ENCODE results near the gene TGFBRAP1.
"Not testable (repeated sequence)": the region's sequence is repeated elsewhere in the genome, so short reads cannot be mapped to it uniquely, and the experiment has no call there.

Gene TGFBRAP1

GRCh38 chr2:105357122-105357521 lies 27.6 kb upstream of the TGFBRAP1 start:
- DNase-seq (ENCODE audit: low read depth in 2 of 2): no peak

DNA sequence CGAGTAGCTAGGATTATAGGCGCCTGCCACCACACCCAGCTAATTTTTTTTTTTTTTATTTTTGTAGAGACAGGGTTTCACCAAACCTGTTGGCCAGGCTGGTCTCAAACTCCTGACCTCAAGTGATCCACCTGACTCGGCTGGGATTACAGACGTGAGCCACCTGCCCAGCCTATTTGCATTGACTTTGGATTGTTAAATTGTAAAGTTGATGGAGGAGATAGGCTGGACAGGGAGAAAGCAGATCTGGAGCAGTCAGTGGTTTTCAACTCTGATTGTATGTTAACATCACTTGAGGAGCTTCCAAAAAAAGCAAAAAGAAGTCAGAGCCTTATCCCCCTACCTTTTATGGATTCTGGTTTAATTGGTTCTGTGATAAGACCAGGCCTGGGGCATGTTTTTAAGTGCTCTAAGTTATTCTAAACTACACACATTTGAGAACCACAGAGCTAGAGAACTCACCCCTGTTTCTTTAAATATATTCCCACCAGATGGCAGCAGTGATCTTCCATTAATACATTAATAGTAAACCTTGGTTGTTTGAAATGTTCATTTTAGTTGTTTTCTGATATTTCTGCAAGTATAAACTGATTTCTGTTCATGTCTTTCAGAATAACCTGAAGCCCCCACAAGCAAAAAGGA lies 15.3 kb upstream of the TGFBRAP1 start:
- no peak for DNase-seq (ENCODE audit: low read depth in 2 of 2)

DNA sequence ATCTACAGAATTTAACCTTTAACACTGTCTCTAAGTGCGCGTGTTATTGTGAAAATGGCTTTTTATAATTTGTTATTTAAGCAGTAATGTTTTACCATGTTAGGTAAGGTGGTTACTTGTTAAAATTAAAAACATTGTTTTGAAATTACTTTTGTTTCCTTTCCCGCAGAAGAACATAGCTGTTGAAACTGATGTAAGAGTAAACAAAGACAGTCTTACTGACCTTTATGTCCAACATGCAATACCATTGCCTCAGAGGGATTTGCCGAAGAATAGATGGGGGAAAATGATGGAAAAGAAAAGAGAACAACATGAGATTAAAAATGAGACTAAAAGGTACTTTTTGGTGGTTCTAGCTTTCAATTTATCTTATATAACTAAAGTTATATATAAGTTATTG lies 9.9 kb upstream of the TGFBRAP1 start:
- no peak for DNase-seq (ENCODE audit: low read depth in 2 of 2)

DNA sequence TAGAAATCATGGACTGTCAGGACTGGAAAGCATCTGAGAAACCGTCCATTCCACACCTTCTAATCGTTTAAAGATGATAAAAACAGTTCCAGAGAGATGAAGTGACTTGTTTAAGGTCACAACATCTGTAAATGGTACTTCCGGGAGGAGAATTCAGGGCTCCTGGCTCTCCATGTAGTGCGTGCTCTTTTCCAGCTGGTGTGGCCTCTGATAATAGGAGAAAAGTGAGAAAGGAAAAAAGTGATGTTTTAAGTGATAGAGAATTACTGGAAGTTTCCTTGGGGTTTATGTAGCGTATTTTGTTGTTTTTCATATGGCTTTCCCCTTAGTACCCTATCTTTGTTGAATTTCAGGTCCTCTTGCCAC lies 8.5 kb upstream of the TGFBRAP1 start:
- DNase-seq (ENCODE audit: low read depth in 2 of 2): no peak

DNA sequence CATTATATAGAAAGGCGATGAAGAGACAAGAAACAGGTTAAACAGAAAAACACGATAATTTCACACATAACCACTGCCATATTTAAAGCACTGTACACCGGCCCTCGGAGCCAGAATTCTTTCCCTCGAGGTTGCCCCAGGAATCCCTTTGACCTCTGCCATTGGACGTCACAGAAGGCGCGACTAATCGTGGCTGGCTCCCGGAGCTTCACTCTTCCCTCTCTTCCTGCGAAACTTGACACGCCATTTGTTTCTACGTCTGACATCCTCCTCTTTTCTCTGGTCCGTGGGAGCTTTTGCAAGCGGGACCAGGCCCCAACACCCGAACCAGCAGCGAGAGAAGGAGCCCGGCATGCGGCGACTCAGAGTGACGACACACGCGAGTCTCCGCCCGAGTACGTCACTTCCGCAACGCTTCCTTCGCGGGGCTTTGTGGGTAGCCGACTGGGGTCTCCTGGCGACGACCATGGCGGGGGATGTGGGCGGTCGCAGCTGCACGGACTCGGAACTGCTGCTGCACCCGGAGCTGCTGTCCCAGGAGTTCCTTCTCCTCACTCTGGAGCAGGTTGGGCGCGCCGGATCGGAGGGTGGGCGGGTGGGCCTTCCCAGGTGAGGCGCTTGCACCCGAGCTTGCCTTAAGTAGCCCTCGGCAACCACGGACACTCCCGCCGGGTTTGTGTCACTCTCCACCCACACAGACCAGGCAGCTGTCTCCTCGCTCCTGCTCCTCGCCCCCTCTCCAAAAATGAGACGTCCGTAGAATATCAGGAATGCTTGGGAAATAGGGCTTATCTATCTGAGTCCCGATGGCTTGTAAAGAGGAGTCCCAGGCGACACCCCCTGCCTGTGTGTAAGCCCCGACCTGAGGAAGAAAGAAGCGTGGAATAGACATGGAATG lies 7.8 kb upstream of the TGFBRAP1 start, which contains the start of gene C2orf49:
Gene C2orf49, plus strand, starts transcription at position 419 of the 898 bp plus-strand sequence. Its CDS starts 48 bp downstream, at position 467.
- peak; percentile 79 to 80 for DNase-seq (ENCODE audit: low read depth in 2 of 2)

DNA sequence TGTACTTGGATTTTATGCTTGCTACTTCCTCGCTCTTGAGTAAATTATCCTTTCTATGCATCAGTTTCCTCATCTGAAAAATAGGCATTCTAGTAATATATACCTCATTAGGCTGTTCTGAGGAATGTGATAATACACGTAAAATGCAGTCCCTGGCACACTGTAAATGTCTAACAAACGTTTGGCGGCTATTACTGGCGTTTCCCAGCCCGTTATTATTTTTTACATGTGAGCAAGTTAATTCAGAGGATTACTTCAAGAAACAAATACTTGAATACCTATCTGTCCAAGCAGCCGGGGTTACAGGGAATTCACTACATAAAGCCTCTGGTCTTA lies 7.2 kb upstream of the TGFBRAP1 start:
- no peak for DNase-seq (ENCODE audit: low read depth in 2 of 2)

DNA sequence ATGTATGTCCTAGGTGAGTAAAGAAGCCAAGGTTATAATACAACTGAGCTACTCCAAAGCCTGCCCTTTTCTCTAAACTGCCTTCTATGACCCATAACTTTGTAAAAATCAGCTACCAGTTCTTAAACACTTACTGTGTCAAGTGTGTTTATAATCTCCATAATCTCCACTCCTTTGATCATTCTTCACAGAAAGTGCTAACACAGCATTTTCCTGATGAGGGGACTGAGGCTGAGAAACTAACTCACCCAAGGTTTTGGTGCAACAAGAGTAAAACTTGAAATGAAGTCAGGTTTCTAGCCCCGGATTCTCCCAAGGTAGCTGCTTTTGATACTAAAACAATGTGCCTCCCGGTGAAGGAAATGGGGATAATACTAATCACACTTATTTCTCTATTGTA lies 5.9 kb upstream of the TGFBRAP1 start:
- no peak for DNase-seq (ENCODE audit: low read depth in 2 of 2)

DNA sequence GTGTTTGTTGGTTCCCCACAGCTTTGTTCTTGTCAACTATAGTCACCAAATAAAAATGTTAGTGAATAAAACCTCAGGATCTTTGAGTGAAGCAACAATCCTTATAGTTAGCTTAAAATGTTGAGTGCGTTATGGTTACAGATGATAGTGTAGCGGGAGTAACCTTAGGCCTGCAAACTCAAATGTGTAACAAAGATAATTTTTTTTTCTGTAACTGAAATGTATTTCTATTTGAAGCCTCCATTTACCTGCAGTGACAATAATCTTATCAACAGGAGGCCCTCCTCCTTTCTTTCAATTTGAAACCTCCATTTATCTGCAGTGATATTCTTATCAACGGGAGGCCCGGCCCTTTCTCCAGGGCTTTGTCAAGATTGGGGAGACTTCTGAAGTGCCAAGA lies 4.7 kb upstream of the TGFBRAP1 start:
- no peak for DNase-seq (ENCODE audit: low read depth in 2 of 2)

DNA sequence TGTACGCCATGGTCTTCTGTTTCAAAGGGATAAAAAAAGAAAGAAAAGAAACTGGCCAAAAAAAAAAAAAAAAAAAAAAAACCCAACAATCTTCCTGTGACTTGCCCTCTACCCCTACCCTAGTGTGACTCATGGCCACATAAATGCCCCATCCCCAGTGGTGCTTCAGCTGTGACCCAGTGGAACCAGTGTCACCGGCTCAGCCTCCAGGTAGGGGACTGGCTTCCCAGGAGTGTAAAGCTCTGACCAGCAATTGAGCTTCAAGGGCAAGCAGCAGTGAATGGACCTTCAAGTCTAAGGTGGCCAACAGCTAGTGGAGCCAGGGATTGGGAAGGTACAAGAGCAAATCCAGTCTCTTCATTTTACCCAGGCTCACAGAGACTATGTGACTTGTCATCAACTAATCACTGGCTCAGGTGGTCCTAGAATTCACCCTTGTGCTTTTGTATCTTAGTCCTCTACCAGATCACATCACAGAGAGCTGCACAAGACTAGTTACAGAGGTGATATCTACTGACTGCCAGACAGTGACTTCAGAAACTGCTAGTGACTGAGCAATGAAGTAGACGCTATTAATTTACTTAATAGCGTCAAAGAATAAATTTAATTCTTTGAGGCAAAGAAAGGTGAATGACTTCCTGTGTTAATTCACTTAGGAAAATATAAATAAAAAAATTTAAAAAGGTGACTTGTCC lies 1.3 kb upstream of the TGFBRAP1 start:
- DNase-seq (ENCODE audit: low read depth in 2 of 2): no peak

DNA sequence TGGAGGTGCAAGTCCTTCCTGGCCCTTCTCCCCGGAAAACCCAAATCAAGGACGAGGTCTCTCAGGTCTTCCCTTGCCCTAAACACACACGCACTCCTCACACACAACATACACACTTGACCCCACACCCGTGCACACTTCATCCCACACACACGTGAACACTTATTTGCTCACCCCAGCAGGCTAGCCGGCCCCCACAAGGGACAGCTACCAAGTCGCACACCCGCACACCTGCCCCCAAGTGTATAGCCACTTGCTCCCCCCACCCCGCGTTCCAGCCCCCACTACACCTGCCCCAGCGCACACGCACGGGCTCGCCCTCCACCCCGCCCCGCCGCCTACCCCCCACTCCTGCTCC lies 359 bp downstream of the TGFBRAP1 start:
- no peak for DNase-seq (ENCODE audit: low read depth in 2 of 2)

GRCh38 chr2:105328281-105329196 lies 996 bp downstream of the TGFBRAP1 start:
- DNase-seq (ENCODE audit: low read depth in 2 of 2): no peak

DNA sequence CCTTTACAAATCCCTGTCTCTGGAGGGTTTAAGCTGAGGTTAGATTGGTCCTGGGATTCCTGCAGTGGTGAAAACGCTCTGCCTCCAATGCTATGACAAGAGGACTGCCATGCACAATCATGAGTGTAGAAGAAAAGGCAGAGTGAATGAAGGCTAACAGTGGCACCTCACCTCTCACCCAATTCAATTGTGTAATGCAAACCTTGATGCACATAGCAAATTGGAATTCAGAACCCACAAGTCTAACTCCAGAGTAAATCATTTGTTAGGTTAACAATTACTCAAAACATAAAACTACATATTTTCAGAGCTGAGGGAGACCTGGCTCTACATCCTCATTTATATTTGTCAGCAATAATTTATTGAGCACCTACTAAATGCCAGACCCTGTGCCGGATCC lies 1.8 kb downstream of the TGFBRAP1 start:
- DNase-seq (ENCODE audit: low read depth in 2 of 2): no peak

- DNase-seq (ENCODE audit: low read depth in 2 of 2): not testable (repeated sequence)
Observed at GRCh38 chr2:105327271-105327670, 2.3 kb downstream of the TGFBRAP1 start.

GRCh38 chr2:105325389-105325963 lies 4.1 kb downstream of the TGFBRAP1 start:
- no peak for DNase-seq (ENCODE audit: low read depth in 2 of 2)

- DNase-seq (ENCODE audit: low read depth in 2 of 2): no peak
Observed at GRCh38 chr2:105324732-105325131, 4.8 kb downstream of the TGFBRAP1 start.

- DNase-seq (ENCODE audit: low read depth in 2 of 2): no peak
Observed at GRCh38 chr2:105324101-105324500, 5.4 kb downstream of the TGFBRAP1 start.

DNA sequence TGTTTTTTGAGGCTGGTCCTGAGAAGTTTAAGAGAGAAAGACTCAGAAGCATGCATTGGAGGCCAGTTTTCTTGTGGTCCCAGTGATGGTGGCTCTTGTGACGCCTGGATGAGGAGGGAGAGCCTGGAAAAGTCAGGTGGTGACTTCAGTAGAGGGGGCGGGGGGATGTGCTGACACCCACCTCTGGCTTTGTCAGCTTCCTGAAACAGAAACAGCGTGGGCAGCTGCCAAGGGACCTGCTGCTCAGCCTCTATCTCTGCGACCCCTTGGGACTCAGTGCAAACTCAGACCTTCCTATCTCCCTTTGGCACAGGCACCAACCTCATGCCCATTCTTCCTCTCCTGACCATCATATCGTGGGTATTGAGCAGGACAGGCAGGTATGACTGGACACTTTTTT lies 6.4 kb downstream of the TGFBRAP1 start:
- no peak for DNase-seq (ENCODE audit: low read depth in 2 of 2)

DNA sequence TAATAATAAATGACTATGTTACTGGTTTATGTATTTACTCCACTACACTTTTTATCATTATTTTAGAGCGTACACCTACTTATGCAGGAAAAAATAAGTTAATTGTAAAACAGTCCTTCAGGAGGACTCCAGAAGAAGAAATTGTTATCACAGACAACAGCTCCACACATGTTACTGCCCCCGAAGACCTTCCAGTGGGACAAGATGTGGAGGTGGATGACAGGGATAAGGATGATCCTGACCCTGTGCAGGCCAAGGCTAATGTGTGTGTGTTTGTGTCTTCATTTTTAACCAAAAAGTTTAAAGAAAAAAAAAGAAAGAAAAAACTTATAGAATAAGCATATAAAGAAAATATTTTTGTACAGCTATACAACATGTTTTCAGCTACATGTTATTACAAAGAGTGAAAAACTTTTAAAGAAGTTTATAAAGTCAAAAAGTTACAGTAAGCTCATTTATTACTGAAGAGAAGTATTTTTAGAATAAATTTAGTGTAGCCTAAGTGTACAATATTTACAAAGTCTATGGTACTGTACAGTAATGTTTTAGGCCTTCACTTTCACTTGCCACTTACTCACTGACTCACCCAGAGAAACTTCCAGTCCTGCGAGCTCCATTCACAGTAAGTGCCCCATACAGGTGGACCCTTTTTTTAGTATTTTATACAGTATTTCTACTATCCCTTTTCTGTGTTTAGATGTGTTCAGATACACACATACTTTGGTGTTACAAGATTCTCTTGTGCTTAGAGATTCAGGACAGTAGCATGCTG lies 7.5 kb downstream of the TGFBRAP1 start:
- DNase-seq (ENCODE audit: low read depth in 2 of 2): no peak

DNA sequence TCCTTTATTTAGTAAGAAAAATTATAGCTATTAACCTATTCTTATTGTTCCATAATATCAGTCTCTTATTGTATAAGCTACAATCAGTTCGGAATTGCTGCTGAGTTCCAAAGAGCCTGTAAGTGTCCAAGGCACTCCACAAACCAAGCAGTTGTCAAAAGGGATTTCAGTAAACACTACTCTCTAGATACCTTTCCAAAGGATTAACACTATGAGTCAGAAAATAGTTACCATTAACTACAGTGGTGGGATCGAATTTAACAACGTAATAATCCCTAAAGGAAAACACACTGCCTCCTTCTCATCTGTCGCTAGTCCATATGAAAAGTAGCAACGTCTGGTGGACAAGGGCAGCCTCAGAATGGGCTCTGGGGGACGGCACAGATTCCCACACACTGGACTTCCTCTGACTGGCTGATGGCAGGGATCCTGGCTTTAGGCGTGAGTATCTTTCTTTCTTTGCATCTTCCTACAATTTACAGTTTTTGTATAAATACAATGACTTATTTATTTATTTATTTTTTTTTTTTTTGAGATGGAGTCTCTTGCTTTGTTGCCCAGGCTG lies 8.8 kb downstream of the TGFBRAP1 start:
- DNase-seq (ENCODE audit: low read depth in 2 of 2): no peak

- no peak for DNase-seq (ENCODE audit: low read depth in 2 of 2)
Observed at GRCh38 chr2:105317937-105318336, 11.6 kb downstream of the TGFBRAP1 start.

All from stimulated activated CD8-positive, alpha-beta memory T cell treated with anti-CD3 and anti-CD28 coated beads, Interleukin-7, amount 100 ng/mL, for 1 hour (primary cell).